T-helper 17 cell (primary cell): ENCODE results near the gene AARS2. TPM values are rescaled to one million over a fixed set of nuclear protein-coding genes. Genes with fewer than 3 reads are reported as not detected.
A peak's percentile ranks its signal among the peaks of the same experiment; 100 is the strongest.
"Not testable (repeated sequence)": the region's sequence is repeated elsewhere in the genome, so short reads cannot be mapped to it uniquely, and the experiment has no call there.

Experiments
- ATAC-seq: fragments of 150-1000 bp; cut with Tn5 transposase; 2 replicates; pipeline ENCODE4 v1.10.0; 2021; ENCODE audit warnings: mild to moderate bottlenecking, moderate library complexity
- DNase-seq, 3 donors: peaks; one replicate each; pipeline versions ENCODE4 v3.0.0 to v3.0.0-alpha.2; 2020 to 2021
- H3K9me3 ChIP-seq: one replicate; pipeline ENCODE4 v1.7.0; 2013; ENCODE audit warnings: low read length, mild to moderate bottlenecking; ENCODE audit not compliant: control insufficient read depth, poor library complexity, severe bottlenecking
- H3K27ac Mint-ChIP-seq: one replicate; pipeline ENCODE4 v1.8.0; 2022; ENCODE audit warnings: mild to moderate bottlenecking, moderate library complexity, mixed read lengths
- H3K27me3 Mint-ChIP-seq: one replicate; pipeline ENCODE4 v1.8.0; 2022; ENCODE audit warnings: mixed read lengths
- H3K36me3 Mint-ChIP-seq: one replicate; pipeline ENCODE4 v1.8.0; 2022; ENCODE audit warnings: low read depth, mixed read lengths
- H3K4me1 Mint-ChIP-seq: one replicate; pipeline ENCODE4 v1.8.0; 2022; ENCODE audit warnings: mild to moderate bottlenecking, mixed read lengths
- H3K4me3 Mint-ChIP-seq: one replicate; pipeline ENCODE4 v1.8.0; 2022; ENCODE audit warnings: mild to moderate bottlenecking, moderate library complexity, mixed read lengths
- total RNA-seq, 4 donors: library from RNA in 2 of 4; stranded (reverse) in 2 of 4; gene quantifications; one replicate each; pipeline ENCODE4 v1.2.3 and lab custom pipeline; 2022 to 2026

The AARS2 gene
- total RNA-seq (10 to 100 TPM; 13.1 to 14.8 TPM), total RNA-seq (lab: John Stamatoyannopoulos, UW) (37.8 to 62.2 reads per million in 2 donors)

DNA sequence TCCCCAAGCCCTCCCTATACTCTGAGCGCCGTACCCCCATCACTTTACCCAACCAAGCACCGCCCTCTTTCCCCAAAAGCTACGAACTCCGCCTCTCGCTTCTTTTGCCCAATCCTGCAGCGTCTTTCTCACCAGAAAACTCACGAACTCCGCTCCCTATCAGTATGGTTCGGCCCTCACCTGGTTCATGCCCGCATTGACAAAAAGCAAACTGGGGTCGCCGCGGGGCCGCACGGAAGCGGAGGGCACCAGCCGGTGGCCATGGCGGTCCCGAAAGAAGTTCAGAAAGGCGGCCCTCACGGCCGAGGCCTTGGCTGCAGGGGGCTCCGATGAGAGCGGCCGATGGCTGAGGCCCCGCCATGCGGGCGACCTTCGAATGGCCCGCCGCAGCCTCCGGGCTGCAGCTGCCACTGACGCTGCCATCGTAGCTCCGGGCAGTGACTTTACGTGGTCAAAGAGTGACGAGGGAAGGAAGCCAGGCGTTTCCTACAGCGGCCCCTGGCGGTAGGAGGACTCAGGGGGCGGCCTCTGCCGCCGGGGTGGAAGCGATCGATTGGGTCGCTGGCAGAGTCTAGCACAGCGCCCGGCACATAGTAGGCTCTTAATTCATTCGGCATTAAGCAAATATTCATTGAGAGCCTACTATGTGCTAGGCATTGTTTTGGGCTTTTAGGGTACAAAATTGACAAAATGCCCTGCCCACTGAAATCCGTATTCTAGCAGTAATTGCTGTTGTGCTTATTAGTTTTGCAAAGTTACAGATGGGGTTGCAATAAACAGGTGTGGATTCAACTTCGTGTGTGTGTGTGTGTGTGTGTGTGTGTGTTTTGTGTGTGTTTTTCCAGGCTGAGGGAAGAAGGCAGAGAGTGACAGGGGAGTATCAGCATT, at the start of gene AARS2:
TSS of gene AARS2 (minus strand) at position 447 of the 888 bp plus-strand sequence. CDS start at position 423, 24 bp downstream.
- Mint-ChIP-seq H3K36me3 (peaks cover 9% of the 10 kb centered on the region), H3K27ac (peak within 1 kb of the TSS; percentile 94), H3K4me1 (peaks cover 22% of the 10 kb centered on the region), H3K27me3 (peaks cover 13% of the 10 kb centered on the region), H3K4me3 (peak within 1 kb of the TSS; percentile 98)
- ATAC-seq = peak; percentile 97
- no peaks in the 10 kb centered on the region for H3K9me3 ChIP-seq
- DNase-seq = peak; percentile 79 to 95 (median 84)

DNA sequence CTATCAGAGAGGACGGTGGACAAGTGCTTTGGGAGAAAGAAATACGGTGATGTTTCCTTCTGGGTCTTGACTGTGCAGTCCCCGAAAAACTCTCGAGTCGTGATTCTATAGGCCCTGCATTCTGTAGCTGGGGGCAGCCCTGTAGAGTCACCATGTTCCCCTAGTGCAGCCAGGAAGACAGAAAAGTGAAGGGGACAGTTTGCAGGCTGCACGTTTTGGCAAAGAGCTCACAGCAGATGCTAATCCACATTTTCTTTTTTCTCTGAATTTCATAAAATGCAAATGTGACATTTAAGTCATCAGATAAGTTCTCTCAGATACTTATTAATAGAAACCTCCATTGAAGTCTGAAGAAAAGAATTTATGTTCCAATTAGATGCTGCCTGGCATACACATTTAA, 48.8 kb upstream of the AARS2 start:
- H3K27me3 Mint-ChIP-seq = peaks cover 35% of the 10 kb centered on the region
- H3K9me3 ChIP-seq = no peaks in the 10 kb centered on the region
- no peak for DNase-seq
- peaks cover 3% of the 10 kb centered on the region for H3K36me3 Mint-ChIP-seq
- no peak for ATAC-seq
- H3K4me3 Mint-ChIP-seq = no peak overlapping the region
- H3K4me1 Mint-ChIP-seq = no peaks in the 10 kb centered on the region
- H3K27ac Mint-ChIP-seq = no peak overlapping the region

DNA sequence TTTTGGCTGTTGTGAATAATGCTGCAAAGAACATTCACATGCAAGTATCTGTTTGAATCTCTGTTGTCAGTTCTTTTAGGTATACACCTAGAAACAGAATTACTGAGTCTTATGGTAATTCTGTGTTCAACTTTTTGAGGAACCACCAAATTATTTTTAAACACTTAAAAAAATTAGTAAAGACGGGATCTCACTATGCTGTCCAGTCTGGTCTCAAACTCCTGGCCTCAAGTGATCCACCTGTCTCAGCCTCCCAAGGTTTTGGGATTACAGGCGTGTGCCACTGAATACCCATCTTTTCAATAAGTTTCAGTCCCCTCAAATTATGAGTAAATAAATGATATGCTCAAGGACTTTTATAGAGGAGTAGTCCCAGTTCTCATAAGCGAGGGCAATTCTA, 46.8 kb upstream of the AARS2 start:
- Mint-ChIP-seq H3K4me1 (no peaks in the 10 kb centered on the region), H3K4me3 (no peak overlapping the region), H3K27ac (no peak overlapping the region), H3K27me3 (peaks cover 34% of the 10 kb centered on the region), H3K36me3 (peaks cover 4% of the 10 kb centered on the region)
- DNase-seq (no peak), ATAC-seq (no peak)
- H3K9me3 ChIP-seq = no peaks in the 10 kb centered on the region

DNA sequence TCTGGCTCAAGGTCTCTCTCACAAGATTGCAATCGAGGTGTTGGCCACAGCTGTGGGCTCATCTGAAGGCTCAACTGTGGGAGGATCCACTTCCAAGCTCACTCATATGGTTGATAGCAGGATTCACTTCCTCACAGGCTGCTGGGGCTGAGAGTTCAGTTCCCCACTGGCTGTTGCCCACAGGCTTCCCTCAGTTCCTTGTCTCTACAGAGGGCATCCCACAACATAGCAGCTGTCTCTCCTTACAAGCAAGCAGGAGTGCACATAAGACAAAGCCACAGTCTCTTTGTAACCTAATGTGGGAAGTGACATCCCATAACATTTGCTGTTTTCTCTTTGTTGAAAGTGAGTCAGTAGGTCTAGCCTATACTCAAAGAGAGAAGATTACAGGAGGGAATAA, 43.3 kb upstream of the AARS2 start:
- DNase-seq (no peak), ATAC-seq (no peak)
- no peak overlapping the region for H3K27ac Mint-ChIP-seq
- H3K27me3 Mint-ChIP-seq = peaks cover 28% of the 10 kb centered on the region
- no peak overlapping the region for H3K4me3 Mint-ChIP-seq
- H3K36me3 Mint-ChIP-seq = peaks cover 4% of the 10 kb centered on the region
- no peaks in the 10 kb centered on the region for H3K4me1 Mint-ChIP-seq
- H3K9me3 ChIP-seq = no peaks in the 10 kb centered on the region

DNA sequence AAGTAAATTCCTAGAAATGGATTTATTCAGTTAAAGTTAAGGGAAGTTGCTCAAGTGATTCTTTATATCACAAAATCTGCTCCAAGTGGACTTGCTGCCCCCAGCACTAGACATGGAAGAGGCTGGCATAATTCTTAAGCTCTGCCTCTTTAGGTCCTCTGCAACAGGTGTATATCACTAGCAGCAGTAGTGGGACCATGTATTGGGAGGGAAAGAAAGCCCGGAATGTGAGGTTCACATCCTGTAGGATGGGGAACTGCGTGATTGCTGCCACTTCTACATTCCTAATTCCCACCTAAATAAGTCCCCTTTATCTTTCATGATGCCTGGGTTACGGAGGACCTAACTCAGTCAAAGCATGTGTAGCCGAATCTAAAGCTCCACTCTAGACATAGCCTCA, 42.5 kb upstream of the AARS2 start:
- Mint-ChIP-seq H3K36me3 (peaks cover 4% of the 10 kb centered on the region), H3K27me3 (peaks cover 23% of the 10 kb centered on the region), H3K4me3 (no peak overlapping the region), H3K4me1 (no peaks in the 10 kb centered on the region), H3K27ac (no peak overlapping the region)
- DNase-seq (no peak), ATAC-seq (no peak)
- no peaks in the 10 kb centered on the region for H3K9me3 ChIP-seq

DNA sequence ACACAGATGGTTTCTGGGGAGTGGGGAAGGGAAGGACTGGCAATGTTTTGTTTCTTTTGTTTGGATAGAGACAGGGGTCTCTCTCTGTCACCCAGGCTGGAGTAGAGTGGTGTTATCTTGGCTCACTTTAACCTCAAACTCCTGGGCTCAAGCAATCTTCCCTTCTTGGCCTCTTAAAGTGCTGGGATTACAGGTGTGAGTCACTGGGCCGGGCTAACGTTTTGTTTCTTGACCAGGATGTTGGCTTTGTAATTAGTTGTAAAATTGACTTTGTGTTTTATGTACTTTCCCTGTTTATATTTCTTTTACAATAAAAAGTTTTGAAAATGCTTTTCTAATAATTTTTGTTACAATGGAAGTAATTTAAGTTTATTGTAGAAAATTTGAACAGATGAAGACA, 40.2 kb upstream of the AARS2 start:
- no peak overlapping the region for H3K4me3 Mint-ChIP-seq
- H3K9me3 ChIP-seq = no peaks in the 10 kb centered on the region
- DNase-seq (no peak), ATAC-seq (no peak)
- no peaks in the 10 kb centered on the region for H3K4me1 Mint-ChIP-seq
- H3K27ac Mint-ChIP-seq = no peak overlapping the region
- H3K36me3 Mint-ChIP-seq = peaks cover 4% of the 10 kb centered on the region
- peaks cover 24% of the 10 kb centered on the region for H3K27me3 Mint-ChIP-seq

DNA sequence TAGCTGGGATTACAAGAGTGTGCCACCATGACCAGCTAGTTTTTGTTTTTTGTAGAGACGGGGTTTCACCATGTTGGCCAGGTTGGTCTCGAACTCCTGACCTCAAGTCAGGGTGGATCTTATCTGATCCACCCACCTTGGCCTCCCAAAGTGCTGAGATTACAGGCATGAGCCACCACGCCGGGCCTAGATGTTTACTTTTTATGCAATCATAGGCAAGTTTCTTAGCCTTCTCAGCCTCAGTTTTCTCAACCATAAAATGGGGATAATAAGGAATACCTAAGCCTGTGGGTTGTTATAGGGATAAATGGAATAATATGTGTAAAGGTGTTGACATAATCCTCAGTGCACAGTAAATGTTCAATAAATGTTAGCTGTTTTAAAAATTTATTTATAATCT, 39.1 kb upstream of the AARS2 start:
- no peaks in the 10 kb centered on the region for H3K9me3 ChIP-seq
- Mint-ChIP-seq H3K27me3 (peaks cover 13% of the 10 kb centered on the region), H3K36me3 (peaks cover 3% of the 10 kb centered on the region), H3K4me3 (no peak overlapping the region), H3K27ac (no peak overlapping the region), H3K4me1 (no peaks in the 10 kb centered on the region)
- ATAC-seq (no peak), DNase-seq (no peak)

DNA sequence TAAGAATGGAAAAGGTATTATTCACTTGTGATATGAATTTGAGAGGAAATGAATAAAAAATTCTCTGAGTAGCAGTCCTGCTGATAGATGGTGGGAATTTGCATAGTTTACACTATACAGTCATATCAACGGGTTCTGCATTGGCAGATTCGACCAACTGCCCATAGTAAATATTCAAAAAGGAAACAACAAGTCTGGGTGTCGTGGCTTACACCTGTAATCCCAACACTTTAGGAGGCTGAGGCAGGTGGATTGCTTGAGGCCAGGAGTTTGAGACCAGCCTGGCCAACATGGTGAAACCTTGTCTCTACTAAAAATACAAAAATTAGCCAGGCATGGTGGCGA, 37.5 kb upstream of the AARS2 start:
- not testable (repeated sequence) for DNase-seq, H3K36me3 Mint-ChIP-seq, H3K9me3 ChIP-seq, H3K27ac Mint-ChIP-seq, H3K4me1 Mint-ChIP-seq, ATAC-seq, H3K4me3 Mint-ChIP-seq
- H3K27me3 Mint-ChIP-seq = peaks cover 11% of the 10 kb centered on the region

DNA sequence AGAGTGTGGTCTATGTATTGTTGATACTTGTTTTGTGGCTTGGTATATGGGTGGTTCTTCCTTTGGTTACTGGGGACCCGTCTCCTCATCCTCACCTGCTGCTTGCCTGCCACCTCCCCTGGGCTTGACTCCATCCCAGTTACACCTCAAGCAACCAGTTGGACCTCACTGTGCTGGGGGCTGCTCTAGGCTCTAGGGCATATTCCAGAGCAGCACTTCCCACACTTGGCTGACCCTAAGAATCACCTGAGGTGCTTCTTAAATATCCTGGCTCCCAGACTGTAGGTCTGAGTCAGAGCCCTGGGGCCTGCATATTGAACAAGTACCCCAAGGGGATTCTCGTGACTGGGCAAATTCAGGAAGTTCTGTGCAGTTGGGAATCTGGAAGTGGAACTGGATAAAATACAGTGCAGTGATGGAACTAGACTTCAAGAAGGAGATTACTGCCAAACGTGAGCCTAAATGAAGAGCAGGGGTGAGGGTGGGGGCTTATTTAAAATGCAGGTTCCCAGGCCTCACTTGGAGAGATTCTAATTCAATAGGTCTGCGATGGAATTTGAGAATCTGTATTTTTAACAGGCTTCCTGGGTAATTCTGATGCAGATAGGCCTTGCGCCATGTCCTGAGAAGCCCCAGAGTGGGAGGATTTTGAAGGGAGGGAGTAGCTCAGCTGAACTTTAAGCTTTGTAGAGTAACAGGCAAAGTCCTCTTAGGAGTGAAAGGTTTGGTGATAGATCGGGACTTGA, 36.9 kb upstream of the AARS2 start:
- ATAC-seq (no peak), DNase-seq (no peak)
- H3K9me3 ChIP-seq = no peaks in the 10 kb centered on the region
- peaks cover 17% of the 10 kb centered on the region for H3K27me3 Mint-ChIP-seq
- H3K4me3 Mint-ChIP-seq = no peak overlapping the region
- no peaks in the 10 kb centered on the region for H3K4me1 Mint-ChIP-seq
- no peak overlapping the region for H3K27ac Mint-ChIP-seq
- no peaks in the 10 kb centered on the region for H3K36me3 Mint-ChIP-seq

DNA sequence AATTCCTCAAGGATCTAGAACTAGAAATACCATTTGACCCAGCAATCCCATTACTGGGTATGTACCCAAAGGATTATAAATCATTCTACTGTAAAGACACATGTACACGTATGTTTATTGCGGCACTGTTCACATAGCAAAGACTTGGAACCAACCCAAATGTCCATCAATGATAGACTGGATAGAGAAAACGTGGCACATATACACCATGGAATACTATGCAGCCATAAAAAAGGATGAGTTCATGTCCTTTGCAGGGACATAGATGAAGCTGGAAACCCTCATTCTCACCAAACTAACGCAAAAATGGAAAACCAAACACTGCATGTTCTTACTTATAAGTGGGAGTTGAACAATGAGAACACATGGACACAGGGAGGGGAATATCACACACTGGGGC, 33.7 kb upstream of the AARS2 start:
- not testable (repeated sequence) for H3K36me3 Mint-ChIP-seq

DNA sequence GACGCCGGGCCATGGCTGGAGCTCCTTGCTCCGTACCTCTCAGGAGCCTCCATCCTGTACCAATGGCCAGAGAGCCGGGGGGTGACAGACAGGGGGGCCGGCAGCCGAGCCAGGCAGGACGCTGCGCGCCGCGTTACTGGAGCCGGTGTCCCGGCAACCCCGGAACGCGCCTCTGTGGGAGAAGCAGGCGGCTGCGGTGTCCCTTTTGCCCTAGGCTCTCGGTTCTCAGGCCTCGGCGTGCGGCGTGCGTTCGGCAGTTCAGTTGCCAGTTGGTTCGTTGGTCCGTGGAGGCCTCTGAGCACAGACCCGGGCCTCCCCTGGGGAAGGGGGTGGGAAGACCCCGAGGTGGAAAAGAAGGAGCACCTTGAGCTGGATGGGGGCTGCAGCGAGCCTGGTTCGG, 29.3 kb upstream of the AARS2 start, which contains the start of gene SPATS1:
TSS of gene SPATS1 (plus strand) at position 162 of the 400 bp plus-strand sequence. CDS start 446 bp downstream, outside the sequence.
- Mint-ChIP-seq H3K27me3 (peaks cover 46% of the 10 kb centered on the region), H3K36me3 (no peaks in the 10 kb centered on the region), H3K4me3 (no peak within 1 kb of the TSS), H3K4me1 (no peaks in the 10 kb centered on the region), H3K27ac (no peak within 1 kb of the TSS)
- no peaks in the 10 kb centered on the region for H3K9me3 ChIP-seq
- DNase-seq (no peak), ATAC-seq (no peak)

More for the DNA sequence above, 33.7 kb upstream of the AARS2 start:
- not testable (repeated sequence) for H3K4me1 Mint-ChIP-seq, ATAC-seq, H3K27ac Mint-ChIP-seq, DNase-seq, H3K9me3 ChIP-seq, H3K4me3 Mint-ChIP-seq
- peaks cover 46% of the 10 kb centered on the region for H3K27me3 Mint-ChIP-seq

DNA sequence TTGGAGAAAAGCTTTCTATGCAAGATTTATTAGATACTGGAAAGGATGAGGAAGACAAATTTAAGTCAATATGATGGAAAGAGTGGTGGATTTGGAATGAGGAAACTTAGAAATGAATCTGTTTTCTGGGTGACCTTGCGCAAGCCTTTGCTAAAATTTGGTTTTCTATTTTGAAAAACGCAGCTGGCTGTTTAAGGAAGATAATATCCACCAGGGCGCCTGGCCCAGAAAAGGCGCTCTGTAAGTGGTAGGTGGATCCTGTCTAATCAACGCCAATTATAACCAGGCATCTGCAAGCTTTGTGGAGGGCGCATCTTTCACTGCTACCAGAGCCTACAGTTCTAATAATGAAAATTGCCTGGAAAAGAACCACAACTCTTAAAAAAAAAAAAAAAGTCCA, 28.9 kb upstream of the AARS2 start:
- DNase-seq (no peak), ATAC-seq (no peak)
- no peaks in the 10 kb centered on the region for H3K9me3 ChIP-seq
- Mint-ChIP-seq H3K36me3 (no peaks in the 10 kb centered on the region), H3K27ac (no peak overlapping the region), H3K4me1 (no peaks in the 10 kb centered on the region), H3K4me3 (no peak overlapping the region), H3K27me3 (peaks cover 50% of the 10 kb centered on the region)

DNA sequence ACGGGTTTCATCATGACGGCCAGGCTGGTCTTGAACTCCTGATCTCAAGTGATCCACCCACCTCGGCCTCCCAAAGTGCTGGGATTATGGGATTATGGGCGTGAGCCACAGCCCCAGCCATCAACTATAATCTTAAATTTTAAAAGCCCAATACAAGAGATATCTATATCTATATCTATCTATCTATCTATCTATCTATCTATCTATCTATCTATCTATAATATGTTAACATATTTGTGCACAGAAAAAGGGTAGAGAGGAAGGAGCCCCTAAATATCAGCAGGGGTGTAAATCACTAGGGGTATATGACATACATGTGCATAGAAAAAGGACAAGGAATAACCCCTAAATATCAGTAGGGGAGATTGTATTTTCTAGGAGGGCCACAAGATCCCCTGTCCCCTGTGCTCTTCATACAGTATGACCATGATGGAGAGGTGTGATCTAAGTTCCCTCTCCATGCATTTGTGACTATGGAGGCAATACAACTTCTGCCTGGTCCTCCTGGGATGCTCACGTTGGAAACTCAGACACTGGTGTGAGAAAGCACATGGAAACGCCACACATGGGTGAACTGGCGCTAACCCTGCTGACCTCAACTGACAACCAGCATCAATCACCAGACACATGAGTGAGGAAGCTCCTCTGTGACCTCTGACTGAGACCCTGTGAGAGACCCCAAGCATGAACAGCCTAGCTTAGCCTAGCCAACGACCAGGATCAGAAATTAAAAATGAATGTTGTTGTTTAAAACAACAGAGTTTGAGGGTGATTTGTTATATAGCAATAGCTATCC, 28.1 kb upstream of the AARS2 start:
- H3K9me3 ChIP-seq = no peaks in the 10 kb centered on the region
- ATAC-seq (no peak), DNase-seq (no peak)
- Mint-ChIP-seq H3K27me3 (peaks cover 55% of the 10 kb centered on the region), H3K27ac (no peak overlapping the region), H3K36me3 (no peaks in the 10 kb centered on the region), H3K4me3 (no peak overlapping the region), H3K4me1 (no peaks in the 10 kb centered on the region)
